ENCODE results near the gene RABAC1. TPM values are rescaled to one million over a fixed set of nuclear protein-coding genes. Genes with fewer than 3 reads are reported as not detected.

RABAC1 gene
- total RNA-seq, 1 experiment from 2014 or later, result 167 TPM

DNA sequence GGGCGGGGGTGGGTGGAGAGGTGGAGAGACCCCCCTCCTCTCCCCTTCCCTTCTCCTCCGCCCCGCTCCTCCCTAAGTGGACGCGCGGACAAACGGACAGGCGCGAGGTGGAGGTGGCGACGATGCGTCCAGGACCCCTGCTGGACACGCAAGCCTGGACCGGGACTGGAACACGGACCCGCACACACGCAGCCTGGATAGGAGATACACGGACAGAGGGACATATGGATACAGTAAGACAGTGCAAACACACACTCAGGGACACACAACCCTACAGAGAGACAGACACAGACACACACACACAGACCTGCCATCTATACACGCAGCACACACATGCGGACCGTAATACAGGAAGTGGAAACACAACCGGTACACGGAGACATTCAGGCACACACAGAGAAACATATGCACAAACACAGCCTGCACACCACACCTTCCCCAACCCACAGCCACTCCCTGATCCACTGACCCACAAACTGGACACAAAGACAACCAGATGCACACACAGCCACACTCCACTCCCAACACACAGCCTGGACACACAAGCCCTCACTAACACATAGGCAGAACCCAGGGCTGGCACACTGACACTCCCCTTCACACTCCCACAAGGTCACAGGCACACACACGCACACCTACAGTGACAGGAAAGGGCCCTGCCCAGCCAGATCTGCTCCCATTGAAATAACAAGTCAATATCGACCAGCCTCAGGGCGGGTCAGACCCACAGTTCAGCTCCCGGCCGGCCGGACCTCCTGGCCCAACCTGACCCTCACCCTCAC, 30.2 kb downstream of the RABAC1 start:
- DNase-seq (ENCODE audit: low spot score), result no peak

DNA sequence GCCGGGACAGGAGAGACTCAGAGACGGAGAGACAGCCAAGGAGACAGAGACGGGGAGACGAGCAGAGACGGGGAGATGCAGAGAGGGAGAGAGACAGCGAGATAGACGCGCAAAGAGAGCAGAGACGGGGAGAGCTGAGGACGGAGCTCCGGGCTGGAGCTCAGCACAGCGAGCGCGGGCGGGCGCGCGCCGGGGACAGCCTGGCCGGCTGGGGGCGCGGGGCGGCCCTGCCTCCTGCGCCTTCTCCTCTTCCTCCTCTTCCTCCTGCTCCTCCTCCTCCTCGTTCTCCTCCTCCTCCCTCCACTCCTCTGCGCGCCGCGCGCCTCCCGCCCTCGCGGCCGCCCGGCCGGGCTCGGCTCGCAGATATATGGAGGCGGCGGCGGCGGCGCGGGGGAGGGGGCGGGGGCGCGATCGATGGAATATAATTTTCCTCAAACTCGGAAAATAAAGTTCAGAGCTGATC, 30.9 kb downstream of the RABAC1 start, which contains the start of gene ERFL:
Gene ERFL (minus strand): TSS at position 229 of the 463 bp plus-strand sequence. CDS start 15,530 bp downstream, outside the sequence.
- no peak for DNase-seq (ENCODE audit: low spot score)

DNA sequence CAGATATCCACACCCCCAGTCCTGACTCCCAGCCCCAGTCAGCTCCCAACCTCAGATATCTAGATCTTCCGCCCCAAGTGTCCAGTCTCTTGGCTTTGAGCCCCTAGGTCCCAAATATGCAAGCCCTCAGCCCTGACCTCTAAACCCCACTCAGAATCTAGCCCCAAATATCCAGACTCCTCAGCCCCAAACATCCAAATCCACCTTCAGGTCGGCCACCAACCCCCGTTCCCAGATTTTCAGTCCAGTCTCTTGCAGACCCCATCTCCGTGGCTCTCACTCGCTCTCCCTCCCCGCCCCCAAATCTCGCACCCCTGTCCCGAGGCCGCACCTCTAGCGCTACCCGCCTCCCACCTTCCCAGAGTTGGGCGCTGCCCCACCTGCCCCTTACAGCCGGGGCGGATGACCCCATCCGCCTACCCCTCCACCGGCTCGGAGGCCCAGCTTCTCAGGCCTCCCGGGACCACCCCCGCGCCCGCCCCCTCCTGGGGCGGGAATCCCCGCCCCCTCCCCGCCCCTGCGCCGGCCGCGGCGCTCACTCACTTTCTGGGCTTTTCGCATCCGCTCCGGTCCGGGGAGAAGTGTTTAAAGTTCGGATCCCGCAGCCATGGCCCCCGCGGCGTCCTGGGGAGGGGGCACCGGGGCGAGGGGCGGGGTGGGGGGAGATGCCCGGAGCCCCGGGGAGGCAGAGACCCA, 31.5 kb downstream of the RABAC1 start:
- DNase-seq (ENCODE audit: low spot score), result no peak

DNA sequence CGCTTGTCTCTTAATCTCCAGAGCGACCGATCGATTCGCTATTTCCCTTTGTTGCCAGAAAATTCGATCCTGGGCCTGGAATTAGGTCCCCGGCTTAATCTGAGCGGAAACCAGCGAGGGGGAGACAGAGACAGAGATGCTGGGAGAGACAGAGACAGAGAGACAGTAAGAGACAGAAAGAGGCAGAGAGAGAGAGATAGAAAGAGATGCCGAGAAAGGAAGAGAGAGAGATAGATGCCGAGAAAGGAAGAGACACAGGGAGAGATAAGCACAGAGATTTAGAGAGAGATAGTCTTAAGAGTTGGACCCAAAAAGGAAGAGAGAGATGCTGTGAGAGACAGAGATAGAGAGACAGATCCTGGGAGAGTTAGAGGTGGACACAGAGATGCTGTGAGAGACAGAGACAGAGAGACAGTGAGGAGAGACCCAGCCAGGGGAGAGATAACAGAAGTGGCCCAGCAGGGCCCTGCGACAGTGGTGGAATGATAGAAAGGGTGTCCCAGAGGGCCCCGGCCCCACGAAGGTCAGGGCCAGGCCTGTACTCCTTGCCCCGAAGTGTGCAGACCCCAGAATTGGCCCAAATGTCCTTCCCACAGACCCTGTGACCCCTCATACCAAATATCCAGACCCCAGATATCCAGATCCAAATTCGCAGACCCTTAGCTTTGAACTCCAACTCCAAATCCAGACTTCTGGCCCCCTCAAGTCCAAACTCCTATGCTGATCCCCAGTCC, 32.2 kb downstream of the RABAC1 start:
- DNase-seq (ENCODE audit: low spot score), result no peak

DNA sequence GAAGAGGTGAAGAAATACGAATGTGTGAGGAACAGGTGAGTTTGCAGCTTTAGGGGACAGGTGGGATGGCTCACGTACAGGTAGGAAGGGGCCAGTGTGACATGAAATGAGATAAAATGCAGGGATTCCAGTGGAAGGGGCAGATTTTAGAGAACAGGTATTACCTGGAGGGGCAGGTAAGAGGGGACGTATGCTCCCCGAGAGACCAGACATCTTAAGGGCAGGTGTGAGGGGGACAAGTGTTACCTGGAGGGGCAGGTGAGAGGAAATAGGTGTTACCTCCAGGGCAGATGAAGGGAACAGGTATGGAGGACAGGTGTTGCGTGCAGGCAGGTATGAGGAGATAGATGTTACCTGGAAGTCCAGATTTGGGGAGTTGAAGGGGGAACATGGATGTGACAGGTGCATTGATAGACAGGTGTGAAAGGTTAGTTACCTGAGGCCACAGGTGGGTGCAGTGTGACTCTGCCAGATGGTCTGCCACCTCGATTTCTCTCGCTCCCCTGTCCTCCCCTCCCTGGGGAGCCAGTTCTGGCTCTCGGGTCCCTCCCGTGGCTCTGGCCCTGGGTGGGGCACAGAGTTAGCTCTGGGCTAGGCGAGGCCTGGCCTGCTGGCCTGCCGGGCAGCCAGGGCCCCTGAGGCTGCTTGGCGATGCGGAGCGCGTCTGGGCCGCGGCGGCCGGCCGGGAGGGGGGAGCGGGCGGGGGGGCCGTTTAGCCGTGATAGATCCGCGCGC, 32.9 kb downstream of the RABAC1 start:
- DNase-seq (ENCODE audit: low spot score), result no peak

DNA sequence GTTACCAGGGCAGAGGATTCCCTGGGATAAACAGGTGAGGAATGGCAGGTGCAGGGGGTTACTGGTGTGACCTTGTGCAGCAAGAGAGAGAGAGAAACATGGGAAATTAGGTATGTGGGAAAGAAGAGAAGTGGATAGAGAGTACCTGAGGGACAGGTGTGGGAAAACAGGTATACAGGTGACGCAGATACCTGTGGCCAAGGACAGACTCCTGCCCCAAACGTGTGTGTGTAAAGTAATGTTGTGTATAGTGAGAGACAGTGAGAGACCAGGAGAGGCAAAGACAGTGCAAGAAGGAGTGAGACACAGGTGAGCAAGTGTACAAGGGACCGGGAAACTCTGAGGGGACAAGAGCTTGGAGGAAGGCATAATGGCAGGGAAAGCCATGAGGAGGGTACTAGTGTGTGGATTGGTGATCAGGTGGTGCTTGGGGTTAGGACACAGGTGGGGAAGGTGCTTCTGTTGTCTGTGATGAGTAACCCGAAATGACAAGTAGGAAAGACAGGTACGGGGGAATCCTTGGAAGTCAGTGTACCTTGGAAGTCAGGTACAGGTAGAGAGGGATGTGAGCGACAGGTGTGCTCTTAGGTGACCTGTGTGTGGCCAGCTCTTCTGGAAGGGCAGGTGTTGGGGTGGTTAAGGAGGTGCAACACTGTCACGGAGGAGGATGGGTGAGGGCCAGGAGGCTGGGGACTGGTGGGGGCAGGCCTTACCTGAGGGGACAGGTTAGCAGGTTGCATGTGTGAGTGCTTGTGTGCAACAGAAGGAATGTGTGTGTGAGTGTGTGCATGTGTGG, 33.7 kb downstream of the RABAC1 start:
- DNase-seq (ENCODE audit: low spot score), result no peak

DNA sequence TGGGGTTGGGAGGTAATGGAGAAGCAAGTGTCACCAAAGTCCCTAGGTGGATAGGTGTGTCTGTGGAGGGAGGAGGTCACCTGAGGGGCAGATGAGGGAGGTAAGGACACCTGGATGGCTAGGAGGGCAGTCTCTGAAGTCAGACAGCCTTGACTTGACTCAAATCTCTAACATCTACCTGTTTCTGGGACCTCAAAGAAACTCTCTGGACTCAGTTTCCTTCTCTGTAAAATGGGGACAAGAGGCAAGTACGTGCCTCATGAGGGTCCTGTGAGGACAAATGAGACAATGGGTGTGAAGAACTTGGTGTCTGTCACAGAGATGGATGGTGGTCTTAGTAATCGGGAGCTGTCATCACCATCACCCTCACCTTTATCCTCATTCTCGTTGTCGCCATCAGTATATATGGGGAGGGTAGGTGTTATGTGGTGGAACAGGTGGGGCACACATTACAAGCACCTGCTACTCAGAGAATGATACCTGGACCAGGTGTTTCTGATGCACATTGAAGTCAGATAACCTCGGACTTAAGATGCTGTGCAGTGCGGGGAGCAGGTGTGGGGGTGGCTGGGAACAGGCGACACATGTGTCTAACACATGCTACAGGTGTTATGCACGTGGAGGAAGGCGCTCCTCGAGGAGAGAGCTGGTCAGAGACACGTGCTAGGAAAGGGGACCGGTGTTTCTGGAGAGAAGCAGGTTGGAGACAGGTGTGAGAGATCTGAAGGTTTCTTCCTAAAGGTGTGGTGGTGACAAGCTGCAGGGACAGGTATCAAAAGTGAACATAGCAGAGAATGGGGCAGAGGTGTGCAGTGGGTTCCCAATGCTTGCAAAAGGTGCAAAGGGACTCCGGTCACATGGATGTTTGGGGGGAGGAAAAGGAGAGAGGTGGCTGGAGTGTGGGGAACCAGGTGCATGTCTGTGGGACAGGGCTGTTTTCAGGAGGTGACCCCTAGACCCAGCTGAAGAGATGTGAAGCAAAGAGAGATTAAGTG, 34.7 kb downstream of the RABAC1 start:
- DNase-seq (ENCODE audit: low spot score), result no peak

DNA sequence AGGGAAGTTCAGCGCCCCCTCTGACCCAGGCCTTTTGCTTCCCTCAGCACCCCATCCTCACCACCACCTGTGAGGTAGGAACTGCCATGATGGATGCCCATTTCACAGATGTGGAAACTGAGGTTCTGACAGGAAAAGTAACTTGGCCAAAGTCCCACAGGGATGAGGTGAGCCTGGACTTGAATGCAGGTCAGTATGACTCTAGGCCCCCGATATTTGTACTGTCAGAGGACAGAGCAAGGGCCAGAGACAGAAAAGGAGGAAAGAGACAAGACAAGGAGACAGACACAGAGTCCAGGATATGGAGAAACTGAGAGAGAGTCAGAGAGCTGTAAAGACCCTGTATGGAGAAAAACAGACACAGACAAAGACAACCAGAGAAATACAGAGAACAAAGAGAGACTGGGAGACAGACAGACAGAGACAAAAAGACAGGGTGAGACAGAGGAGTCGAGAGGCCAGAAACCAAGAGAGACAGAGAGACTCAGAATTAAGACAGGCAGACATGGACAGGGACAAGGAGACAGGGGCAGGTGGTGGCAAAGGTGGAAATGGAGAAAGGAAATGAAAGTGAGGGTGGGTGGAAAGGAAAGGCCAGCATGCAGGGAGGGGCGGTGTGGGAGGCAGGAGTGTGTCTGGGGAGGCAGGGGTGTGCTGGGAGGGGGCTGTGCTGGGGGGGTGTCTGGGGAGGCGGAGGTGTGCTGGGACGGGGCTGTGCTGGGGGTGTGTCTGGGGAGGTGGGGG, 35.9 kb downstream of the RABAC1 start:
- no peak for DNase-seq (ENCODE audit: low spot score)

DNA sequence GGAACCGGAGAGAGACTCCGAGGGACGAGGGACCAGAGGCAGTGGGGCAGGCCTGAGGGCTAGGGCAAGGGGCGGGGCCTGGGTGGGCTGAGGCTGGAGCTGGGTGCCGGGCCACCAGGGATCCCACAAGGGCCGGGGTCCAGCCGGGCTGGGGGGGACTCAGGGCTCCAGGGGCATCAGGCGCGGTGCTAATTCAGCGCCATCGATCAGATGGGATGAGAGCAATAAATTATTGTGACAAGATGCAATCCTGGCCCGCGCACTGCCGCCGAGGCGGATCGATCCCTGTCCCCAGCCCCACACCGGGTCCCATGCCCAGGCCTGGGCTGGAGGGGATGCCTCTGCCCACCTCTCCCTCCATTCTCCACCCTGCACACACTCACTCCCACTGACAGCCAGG, 36.5 kb downstream of the RABAC1 start:
- DNase-seq (ENCODE audit: low spot score), result no peak

DNA sequence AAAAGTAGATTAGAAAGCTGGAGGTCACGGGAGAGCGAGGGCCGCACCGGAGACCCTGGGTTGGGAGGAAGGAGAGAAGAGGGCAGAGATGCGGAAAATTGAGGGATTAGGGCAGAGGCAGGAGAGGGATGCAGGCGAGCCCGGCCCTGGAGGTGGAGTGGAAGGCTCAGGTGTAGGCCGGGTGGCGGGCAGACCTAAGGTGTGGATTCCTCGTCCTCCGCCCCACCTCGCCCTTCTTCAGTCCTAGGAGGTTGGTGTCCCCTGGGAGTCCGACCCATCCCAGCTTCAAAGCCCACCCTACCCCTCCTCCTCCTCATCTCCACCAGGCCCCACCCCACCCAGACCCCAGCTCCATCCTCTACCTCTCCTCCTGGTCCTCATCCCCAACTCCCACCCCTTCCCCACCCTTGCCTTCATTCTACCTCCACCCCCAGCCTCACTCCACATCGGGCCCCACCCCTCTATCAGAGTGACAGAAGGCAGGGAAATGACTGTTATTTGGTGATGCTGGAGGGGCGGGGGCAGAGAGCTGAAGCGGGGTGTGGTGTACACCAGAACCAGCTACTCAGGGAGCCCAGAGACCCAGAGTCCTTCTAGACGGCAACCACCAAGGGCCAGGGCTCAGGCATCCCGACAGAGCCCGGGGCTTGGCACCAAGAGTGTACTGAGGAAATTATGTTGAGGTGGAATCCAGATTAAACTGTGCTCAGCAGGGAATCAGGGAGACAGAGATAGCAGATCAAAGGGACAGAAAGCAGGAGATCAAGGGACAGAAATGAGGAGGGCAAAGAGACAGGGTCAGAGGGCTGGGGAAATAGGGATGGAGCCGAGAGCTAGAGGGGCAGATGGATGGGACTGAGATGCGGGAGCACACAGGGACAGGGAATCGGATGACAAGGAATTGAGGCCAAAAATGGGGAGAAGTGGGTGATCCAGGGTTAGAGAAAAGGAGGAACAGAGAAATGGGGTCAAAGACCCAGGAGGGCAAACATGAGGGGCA, 37.2 kb downstream of the RABAC1 start:
- no peak for DNase-seq (ENCODE audit: low spot score)

DNA sequence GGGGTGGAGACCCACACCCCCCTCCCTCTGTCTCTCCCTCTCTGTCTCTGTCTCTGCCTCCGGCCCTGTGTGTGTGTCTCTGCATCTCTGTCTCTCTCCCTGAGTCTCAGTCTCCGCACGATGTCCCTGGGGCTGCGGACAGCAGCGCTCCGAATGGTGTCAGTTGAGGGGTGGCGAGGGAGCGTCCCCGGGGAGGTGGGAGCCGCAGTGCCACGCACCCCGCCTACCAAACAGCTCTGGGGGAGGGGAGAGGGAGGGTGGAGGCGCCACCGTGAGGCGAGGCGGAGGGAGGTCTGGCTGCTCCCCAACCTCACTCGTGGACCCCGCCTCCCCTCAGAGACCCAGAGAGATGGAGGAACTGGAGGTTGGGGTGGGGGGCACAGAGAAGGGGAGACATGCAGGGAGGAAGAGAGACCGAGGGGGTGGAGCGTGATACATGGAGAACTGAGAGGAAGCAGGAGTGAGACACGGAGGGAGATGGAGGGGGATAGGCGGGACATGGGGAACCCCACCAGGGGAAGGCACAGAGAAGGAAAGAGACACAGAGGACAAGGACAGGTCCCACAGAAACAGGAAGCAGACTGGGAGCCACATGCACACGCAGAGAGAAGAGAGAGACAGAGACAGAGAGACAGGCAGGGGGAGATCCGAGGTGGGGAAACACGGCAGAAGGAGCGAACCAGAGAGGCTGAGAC, 38.1 kb downstream of the RABAC1 start:
- no peak for DNase-seq (ENCODE audit: low spot score)

DNA sequence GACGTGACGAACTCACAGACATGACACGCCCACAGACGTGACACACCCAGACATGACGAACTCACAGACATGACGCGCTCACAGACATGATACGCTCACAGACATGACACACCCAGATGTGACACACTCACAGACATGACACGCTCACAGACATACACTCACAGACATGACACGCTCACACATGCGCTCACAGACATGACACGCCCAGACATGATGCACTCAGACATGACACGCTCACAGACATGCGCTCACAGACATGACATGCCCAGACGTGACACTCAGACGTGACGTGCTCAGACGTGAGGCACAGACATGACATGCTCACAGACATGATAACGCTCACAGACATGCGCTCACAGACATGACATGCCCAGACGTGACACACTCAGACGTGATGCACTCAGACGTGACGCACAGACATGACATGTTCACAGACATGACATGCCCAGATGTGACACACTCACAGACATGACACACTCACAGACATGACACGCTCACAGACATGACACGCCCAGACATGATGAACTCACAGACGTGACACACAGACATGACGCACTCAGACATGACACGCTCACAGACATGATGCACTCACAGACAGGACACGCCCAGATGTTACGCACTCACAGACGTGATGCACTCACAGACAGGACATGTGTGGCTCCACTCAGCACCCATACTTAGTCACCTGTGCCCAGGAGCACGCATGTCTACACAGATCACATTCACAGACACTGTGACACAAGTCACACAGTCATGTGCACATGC, 39.0 kb downstream of the RABAC1 start:
- no peak for DNase-seq (ENCODE audit: low spot score)

DNA sequence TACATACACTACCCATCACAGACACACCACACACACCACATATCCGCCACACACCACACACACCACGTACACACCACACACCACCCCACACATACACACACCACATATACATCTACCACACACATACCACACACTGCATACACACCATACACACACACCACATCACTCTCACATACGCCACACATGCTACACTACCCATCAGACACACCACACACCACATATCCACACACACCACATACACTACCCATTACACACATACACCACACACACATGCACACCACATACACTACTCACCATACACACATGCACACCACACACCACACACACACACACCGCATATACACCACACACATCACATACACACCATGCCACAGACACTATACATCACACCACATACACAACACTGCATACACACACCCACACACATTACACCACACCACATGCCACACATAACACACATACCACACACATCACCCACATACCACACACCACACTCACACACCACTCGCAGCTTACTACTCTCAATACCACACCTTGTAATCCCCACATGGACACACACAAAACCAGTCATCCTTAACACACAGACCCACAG, 40.4 kb downstream of the RABAC1 start:
- no peak for DNase-seq (ENCODE audit: low spot score)

DNA sequence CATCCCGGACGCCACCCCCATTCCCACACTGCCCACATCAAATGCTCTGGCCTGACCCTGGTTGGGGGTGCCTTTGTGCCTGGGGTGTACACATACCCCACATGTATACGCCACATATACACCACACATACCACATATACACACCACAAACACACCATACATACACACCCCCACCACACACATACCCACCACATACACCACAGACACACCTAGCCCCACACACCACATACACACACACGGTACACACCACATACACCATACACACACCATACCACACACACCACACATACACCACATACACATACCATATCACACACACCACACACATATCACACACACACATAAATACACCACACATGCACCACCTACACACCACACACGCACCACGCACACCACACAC, 41.0 kb downstream of the RABAC1 start:
- no peak for DNase-seq (ENCODE audit: low spot score)

DNA sequence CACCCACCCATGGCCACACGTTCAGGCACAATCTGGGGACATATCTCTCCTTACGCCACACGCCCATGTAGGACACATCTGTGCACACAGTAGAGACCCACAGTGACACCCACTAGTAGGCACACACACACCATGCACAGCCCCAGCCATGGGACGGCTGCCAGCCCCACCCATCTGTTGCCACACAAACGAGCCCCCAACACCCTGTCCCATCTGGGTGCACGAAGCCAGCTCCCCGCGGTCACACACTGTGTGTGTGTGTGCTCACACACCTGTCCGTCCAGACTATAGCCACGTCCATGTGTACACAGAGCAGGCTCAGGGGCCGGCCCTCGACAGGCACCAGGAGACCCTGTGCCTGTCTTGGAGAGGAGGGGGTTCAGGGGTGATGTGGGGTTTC, 41.4 kb downstream of the RABAC1 start:
- DNase-seq (ENCODE audit: low spot score), result no peak

Measured in H4 (cell line).